ENCODE measurements around the gene GSDME.

DNA sequence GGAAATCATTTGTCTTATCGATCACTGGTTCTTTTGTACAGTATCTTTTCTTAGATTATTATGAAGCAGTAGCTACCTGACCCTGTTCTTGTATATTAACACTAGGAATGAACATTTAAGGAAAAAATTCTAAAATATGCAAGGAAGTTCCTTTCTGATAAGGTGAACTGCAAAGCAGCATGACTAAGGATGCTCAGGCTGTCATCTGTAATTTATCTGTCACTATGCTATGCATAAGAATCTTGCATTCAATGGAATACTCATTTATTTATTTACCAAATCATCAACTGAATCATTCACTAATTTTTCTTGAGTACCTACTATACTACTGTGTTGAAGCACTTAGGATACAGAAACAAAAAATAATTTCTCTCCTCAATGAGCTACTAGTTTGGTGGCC is 5.8 kb downstream of the GSDME start:
- no peak for TF ChIP-seq ZNF768 (tag by site-specific recombination; IDR thresholded peaks at IDR 0.05)
- TF ChIP-seq YY1 (tag by site-specific recombination; IDR thresholded peaks at IDR 0.05), result no peak
- no peak for TF ChIP-seq ZNF391 (tag by site-specific recombination; IDR thresholded peaks at IDR 0.05; ENCODE audit: borderline replicate concordance, low read depth)
- TF ChIP-seq, protein P1, sequence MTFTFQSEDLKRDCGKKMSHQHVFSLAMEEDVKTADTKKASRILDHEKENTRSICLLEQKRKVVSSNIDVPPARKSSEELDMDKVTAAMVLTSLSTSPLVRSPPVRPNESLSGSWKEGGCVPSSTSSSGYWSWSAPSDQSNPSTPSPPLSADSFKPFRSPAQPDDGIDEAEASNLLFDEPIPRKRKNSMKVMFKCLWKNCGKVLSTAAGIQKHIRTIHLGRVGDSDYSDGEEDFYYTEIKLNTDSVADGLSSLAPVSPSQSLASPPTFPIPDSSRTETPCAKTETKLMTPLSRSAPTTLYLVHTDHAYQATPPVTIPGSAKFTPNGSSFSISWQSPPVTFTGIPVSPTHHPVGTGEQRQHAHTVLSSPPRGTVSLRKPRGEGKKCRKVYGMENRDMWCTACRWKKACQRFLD (tag by site-specific recombination; IDR thresholded peaks at IDR 0.05), result no peak
- TF ChIP-seq ZNF555 (tag by site-specific recombination; conservative IDR thresholded peaks at IDR 0.05), result no peak

Measured in HEK293 (cell line).